ENCODE results near the gene PTPN13.
"Not testable (repeated sequence)": the region's sequence is repeated elsewhere in the genome, so short reads cannot be mapped to it uniquely, and the experiment has no call there.

The PTPN13 gene

GRCh38 chr4:86717651-86718050 is 123.5 kb downstream of the PTPN13 start:
- DNase-seq (ENCODE audit: low read depth, low spot score): no peak

GRCh38 chr4:86718152-86718551 is 124.0 kb downstream of the PTPN13 start:
- DNase-seq (ENCODE audit: low read depth, low spot score): no peak

- not testable (repeated sequence) for DNase-seq (ENCODE audit: low read depth, low spot score)
These were observed 125.0 kb downstream of the PTPN13 start for GRCh38 chr4:86719149-86719548.

- DNase-seq (ENCODE audit: low read depth, low spot score): no peak
These were observed 126.5 kb downstream of the PTPN13 start for GRCh38 chr4:86720508-86721068.

- no peak for DNase-seq (ENCODE audit: low read depth, low spot score)
These were observed 127.3 kb downstream of the PTPN13 start for GRCh38 chr4:86721412-86721811.

- DNase-seq (ENCODE audit: low read depth, low spot score): no peak
These were observed 136.2 kb downstream of the PTPN13 start for GRCh38 chr4:86730310-86730709.

GRCh38 chr4:86737244-86737643 is 143.1 kb downstream of the PTPN13 start:
- DNase-seq (ENCODE audit: low read depth, low spot score): no peak

- DNase-seq (ENCODE audit: low read depth, low spot score): no peak
These were observed 147.7 kb downstream of the PTPN13 start for GRCh38 chr4:86741846-86742245.

GRCh38 chr4:86744570-86744969 is 150.5 kb downstream of the PTPN13 start:
- no peak for DNase-seq (ENCODE audit: low read depth, low spot score)

GRCh38 chr4:86749121-86749520 is 155.0 kb downstream of the PTPN13 start:
- no peak for DNase-seq (ENCODE audit: low read depth, low spot score)

- no peak for DNase-seq (ENCODE audit: low read depth, low spot score)
These were observed 161.3 kb downstream of the PTPN13 start for GRCh38 chr4:86755388-86755787.

- no peak for DNase-seq (ENCODE audit: low read depth, low spot score)
These were observed 163.4 kb downstream of the PTPN13 start for GRCh38 chr4:86757468-86757867.

- DNase-seq (ENCODE audit: low read depth, low spot score): no peak
These were observed 165.2 kb downstream of the PTPN13 start for GRCh38 chr4:86759298-86759697.

- no peak for DNase-seq (ENCODE audit: low read depth, low spot score)
These were observed 168.5 kb downstream of the PTPN13 start for GRCh38 chr4:86762649-86763048.

- DNase-seq (ENCODE audit: low read depth, low spot score): no peak
These were observed 175.7 kb downstream of the PTPN13 start for GRCh38 chr4:86769794-86770193.

- no peak for DNase-seq (ENCODE audit: low read depth, low spot score)
These were observed 177.0 kb downstream of the PTPN13 start for GRCh38 chr4:86771141-86771540.

- no peak for DNase-seq (ENCODE audit: low read depth, low spot score)
These were observed 180.9 kb downstream of the PTPN13 start for GRCh38 chr4:86775061-86775460.

- no peak for DNase-seq (ENCODE audit: low read depth, low spot score)
These were observed 184.1 kb downstream of the PTPN13 start for GRCh38 chr4:86778175-86778574.

- DNase-seq (ENCODE audit: low read depth, low spot score): no peak
These were observed 194.7 kb downstream of the PTPN13 start for GRCh38 chr4:86788826-86789225.

GRCh38 chr4:86791126-86791525 is 197.0 kb downstream of the PTPN13 start:
- no peak for DNase-seq (ENCODE audit: low read depth, low spot score)

GRCh38 chr4:86809809-86810208 is 215.7 kb downstream of the PTPN13 start:
- no peak for DNase-seq (ENCODE audit: low read depth, low spot score)

GRCh38 chr4:86810847-86811246 is 216.7 kb downstream of the PTPN13 start:
- no peak for DNase-seq (ENCODE audit: low read depth, low spot score)

- no peak for DNase-seq (ENCODE audit: low read depth, low spot score)
These were observed 221.5 kb downstream of the PTPN13 start for GRCh38 chr4:86815653-86816052.

Measured in brain pericyte (primary cell).